GM12891 (cell line): ENCODE data around the gene PEX5.
"Not testable (repeated sequence)": the region's sequence is repeated elsewhere in the genome, so short reads cannot be mapped to it uniquely, and the experiment has no call there.

ENCODE experiments used
- DNase-seq: peaks from one replicate; pipeline ENCODE4 v3.0.0; 2011; ENCODE audit warnings: low spot score; ENCODE audit not compliant: insufficient read length
- FAIRE-seq: peaks from 2 replicates; lab custom pipeline; 2011; peaks lifted over from hg19 to GRCh38; lab: Jason Lieb, UNC
- PAX5 ChIP-seq: IDR thresholded peaks from 2 replicates; pipeline ENCODE4 v1.6.1; 2011; ENCODE audit warnings: low read length, moderate library complexity, mild to moderate bottlenecking; ENCODE audit not compliant: insufficient read depth, severe bottlenecking
- POLR2A ChIP-seq: IDR thresholded peaks from 2 replicates; pipeline ENCODE4 v1.6.1; 2011; ENCODE audit warnings: low read depth, low read length, control low read depth
- POLR2AphosphoS5 ChIP-seq: IDR thresholded peaks from 2 replicates; pipeline ENCODE4 v1.6.1; 2011; ENCODE audit warnings: low read depth, low read length, control low read depth
- POU2F2 ChIP-seq: IDR thresholded peaks from 2 replicates; pipeline ENCODE4 v1.6.1; 2011; ENCODE audit warnings: low read depth, mild to moderate bottlenecking, control low read depth, low read length, moderate library complexity
- SPI1 ChIP-seq: IDR thresholded peaks from 2 replicates; pipeline ENCODE4 v1.6.1; 2011; ENCODE audit warnings: low read depth, low read length, control low read depth
- TAF1 ChIP-seq: IDR thresholded peaks from 2 replicates; pipeline ENCODE4 v1.6.1; 2011; ENCODE audit warnings: low read depth, low read length, control low read depth

The PEX5 gene

DNA sequence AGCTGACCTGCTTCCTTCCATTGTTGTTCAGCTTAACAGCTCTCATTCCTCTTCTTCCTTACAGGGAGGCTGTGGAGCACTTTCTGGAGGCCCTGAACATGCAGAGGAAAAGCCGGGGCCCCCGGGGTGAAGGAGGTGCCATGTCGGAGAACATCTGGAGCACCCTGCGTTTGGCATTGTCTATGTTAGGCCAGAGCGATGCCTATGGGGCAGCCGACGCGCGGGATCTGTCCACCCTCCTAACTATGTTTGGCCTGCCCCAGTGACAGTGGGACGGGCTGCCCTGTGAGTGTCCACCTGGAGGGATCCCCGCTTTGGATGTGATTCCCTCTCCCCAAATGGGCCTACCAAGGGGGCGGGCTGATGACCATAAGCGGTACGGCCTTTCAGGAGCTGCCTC lies 20.5 kb downstream of the PEX5 start:
- no peak for TF ChIP-seq POU2F2
- TF ChIP-seq POLR2A = no peak
- no peak for TF ChIP-seq POLR2AphosphoS5
- no peak for TF ChIP-seq SPI1
- TF ChIP-seq PAX5 = no peak
- no peak for TF ChIP-seq TAF1
- DNase-seq (no peak), FAIRE-seq (no peak)

DNA sequence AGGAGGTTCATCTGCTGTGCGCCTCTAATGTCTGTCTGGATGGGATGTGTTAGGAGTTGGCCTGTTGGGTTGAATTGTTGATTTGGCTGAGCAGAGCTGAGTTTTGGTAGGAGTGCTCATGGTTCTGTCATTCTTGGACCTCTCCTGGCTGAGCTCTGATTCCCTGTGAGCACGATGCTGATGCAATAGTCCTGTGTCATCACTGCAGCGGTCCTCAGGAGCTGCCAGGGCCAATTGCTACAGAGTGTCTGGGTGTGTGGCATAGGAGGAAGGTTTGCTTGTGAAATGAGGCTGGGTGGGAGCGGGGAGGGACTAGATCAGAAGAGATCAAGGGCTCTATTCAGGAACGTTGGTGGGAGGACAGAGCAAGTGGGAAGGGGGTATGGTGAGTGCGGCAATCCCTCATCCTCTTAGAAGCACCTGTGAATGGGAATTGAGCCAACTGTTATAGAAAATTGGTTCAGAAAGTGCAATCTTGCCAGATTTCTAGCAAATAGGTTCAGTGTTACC lies 21.2 kb downstream of the PEX5 start:
- no peak for DNase-seq
- no peak for FAIRE-seq
- TF ChIP-seq SPI1 (no peak), POLR2AphosphoS5 (no peak), POLR2A (no peak), PAX5 (no peak), POU2F2 (no peak)

DNA sequence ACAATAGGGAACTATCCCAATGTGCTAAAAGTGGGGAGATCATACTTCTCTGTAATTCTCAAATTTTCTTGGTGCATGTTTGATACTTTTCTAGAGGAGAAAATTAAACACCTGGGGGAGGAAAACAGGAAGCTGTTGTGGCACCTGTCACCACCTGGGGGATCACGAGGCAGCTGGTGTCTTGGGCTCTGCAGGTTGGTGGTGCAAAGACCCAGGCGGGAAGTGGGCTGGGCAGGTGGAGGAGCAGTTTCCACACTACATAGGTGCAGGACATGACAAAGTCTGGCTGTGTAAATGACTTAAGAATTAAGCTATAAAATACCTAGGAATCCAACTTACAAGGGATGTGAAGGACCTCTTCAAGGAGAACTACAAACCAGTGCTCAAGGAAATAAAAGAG lies 23.2 kb downstream of the PEX5 start:
- TF ChIP-seq POU2F2 (no peak), SPI1 (no peak)
- no peak for DNase-seq
- no peak for FAIRE-seq

DNA sequence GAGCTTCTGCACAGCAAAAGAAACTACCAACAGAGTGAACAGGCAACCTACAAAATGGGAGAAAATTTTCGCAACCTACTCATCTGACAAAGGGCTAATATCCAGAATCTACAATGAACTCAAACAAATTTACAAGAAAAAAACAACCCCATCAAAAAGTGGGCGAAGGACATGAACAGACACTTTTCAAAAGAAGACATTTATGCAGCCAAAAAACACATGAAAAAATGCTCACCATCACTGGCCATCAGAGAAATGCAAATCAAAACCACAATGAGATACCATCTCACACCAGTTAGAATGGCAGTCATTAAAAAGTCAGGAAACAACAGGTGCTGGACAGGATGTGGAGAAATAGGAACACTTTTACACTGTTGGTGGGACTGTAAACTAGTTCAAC lies 24.3 kb downstream of the PEX5 start:
- DNase-seq, FAIRE-seq: not testable (repeated sequence)

DNA sequence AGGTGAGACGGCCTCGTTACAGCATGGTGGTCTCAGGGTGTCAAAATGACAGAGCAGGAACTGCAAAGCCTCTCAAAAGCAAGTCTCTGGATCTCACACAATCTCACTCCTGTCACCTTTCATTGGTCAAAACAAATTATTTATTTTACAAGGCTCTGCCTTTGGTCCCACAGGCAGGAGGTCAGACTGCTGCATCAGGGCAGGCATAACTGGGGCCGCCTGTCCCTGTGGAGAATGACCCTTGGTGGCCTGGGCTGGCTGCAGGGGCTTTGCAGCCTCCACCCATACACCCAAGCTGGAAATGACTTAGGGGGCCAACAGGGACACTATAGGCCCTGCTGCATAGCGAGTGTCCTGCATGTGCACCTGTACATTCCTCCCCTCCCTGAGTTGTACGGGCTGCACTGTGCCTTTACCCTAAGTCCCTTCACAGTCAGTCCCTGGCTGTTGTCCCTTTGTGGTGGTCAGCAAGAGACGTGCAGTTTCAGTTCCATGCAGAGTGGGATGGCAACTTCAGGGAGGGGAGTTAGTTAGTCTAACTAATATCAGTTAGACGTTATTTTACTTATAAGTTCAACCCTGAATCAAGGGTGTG lies 28.1 kb downstream of the PEX5 start:
- no peak for DNase-seq
- no peak for FAIRE-seq
- TF ChIP-seq POLR2A (no peak), SPI1 (no peak), PAX5 (no peak), POLR2AphosphoS5 (no peak), TAF1 (no peak), POU2F2 (no peak)

DNA sequence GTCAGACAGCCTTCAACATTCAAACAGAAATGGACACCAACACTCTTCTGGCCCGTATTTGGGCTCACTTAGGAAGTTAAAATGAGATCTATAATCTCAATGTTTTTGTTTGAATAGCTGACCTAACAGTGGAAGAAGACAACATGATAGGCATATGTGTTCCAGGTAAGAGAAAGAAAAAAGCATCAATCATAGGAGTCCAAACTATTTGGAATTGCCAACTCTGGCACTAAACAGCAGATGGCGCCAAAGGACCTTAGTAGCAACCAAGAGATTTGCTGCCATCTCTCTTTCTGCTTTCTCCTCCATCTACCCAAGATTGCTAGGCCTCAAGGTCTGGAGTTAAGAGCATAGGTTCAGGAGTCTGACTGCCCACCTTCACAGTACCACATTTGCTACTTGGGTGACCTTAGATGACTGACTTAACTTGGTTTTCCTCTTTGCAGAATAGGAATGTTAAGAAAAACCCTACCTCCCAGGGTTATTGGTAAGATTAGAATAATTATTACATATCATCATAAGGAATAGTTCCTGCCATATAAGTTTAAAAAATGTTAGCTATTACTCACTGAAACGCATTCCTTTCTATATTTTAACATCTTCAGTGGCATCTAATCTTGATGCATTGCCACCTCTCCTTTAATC lies 30.2 kb downstream of the PEX5 start:
- DNase-seq (no peak), FAIRE-seq (peak; percentile 84)
- TF ChIP-seq POLR2A (no peak), TAF1 (no peak), PAX5 (no peak), POLR2AphosphoS5 (no peak), POU2F2 (no peak), SPI1 (no peak)

DNA sequence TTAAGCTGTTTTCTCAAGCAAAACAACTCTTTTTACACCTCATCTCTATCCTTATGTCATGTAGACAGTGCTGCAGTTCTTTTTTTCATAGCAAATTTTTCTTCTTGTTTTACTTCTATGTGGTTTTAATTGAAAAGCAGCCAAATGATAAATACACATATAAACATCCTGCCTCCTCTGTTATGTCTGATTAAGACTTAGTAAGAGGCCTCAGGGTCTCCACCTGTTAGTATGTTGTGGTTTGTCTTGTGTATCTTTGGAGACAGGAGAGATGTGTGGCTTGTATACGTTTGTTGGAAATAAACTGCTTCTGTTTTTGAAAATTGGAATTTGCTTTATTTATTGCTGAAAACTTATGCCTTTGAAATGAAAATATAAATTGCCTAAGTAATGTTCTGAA lies 32.0 kb downstream of the PEX5 start:
- FAIRE-seq (no peak), DNase-seq (no peak)
- TF ChIP-seq POU2F2 = no peak
- no peak for TF ChIP-seq PAX5
- no peak for TF ChIP-seq SPI1
- TF ChIP-seq POLR2AphosphoS5 = no peak
- no peak for TF ChIP-seq TAF1
- TF ChIP-seq POLR2A = no peak

DNA sequence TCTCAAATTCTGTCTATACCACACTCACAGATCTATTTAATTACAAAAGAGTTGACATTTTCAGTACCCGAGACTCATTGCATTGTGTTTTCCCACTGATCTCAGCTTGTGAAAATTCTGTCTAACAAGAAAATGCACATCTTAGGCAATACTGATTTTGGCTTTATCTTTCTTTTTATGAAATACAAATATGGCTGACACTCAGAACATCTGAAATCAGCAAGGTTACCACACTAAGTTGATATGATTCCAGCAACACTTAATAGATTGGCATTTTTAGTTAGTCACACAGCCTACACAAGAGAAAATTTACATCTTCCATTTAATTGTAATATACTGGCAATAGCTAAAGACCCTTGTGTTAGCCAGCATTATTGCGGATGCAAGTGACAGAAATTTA lies 40.3 kb downstream of the PEX5 start:
- no peak for FAIRE-seq
- TF ChIP-seq POU2F2 (no peak), PAX5 (no peak), SPI1 (no peak), POLR2AphosphoS5 (no peak), TAF1 (no peak), POLR2A (no peak)

DNA sequence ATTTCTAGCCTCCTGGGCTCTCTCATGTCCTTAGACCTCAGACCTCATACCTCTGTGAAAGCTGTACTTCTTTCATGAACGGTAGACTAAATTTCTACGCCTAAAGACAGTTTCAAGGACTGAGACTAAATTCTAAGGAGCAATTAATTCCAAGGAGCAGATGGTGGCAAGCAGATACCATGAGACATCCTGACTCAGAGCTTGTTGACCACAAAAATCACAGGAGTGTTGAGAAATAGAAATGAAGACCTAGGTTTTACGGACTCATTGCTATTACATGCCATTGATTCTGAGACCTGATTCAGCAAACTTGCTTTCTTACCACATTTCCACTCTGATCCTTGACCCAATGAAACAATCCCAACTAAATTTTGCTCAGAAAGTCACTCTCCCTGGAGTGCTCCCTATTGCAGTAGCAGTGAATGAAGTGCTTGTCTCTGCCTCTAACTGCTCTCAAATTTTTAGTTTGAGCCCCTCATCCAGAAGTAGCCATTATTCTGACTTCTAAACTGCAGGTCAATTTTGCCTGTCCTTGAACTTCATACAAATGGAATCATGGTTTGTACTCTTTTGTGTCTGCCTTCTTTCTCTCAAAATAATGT lies 52.0 kb downstream of the PEX5 start:
- FAIRE-seq (no peak), DNase-seq (no peak)
- TF ChIP-seq POLR2A = no peak
- no peak for TF ChIP-seq PAX5
- TF ChIP-seq POU2F2 = no peak
- no peak for TF ChIP-seq POLR2AphosphoS5
- no peak for TF ChIP-seq SPI1
- TF ChIP-seq TAF1 = no peak

More for the DNA sequence above, 40.3 kb downstream of the PEX5 start:
- DNase-seq = no peak
